Osteocyte (in vitro differentiated cells): Measurements from ENCODE around the gene DDX24. TPM values are rescaled to one million over a fixed set of nuclear protein-coding genes. Genes with fewer than 3 reads are reported as not detected.

Source experiments
- DNase-seq: peaks from one replicate; pipeline ENCODE4 v3.0.0; 2021; ENCODE audit warnings: mixed read lengths; ENCODE audit not compliant: unreplicated experiment; ENCODE audit errors: extremely low spot score
- H3K27ac Mint-ChIP-seq: one replicate; pipeline ENCODE4 v1.8.0; 2021; ENCODE audit warnings: mild to moderate bottlenecking, mixed read lengths; ENCODE audit not compliant: unreplicated experiment
- H3K27me3 Mint-ChIP-seq: one replicate; pipeline ENCODE4 v1.8.0; 2021; ENCODE audit warnings: mixed read lengths; ENCODE audit not compliant: unreplicated experiment
- H3K36me3 Mint-ChIP-seq: one replicate; pipeline ENCODE4 v1.8.0; 2021; ENCODE audit warnings: mixed read lengths; ENCODE audit not compliant: unreplicated experiment
- H3K4me1 Mint-ChIP-seq: one replicate; pipeline ENCODE4 v1.8.0; 2021; ENCODE audit warnings: mixed read lengths; ENCODE audit not compliant: unreplicated experiment
- H3K4me3 Mint-ChIP-seq: one replicate; pipeline ENCODE4 v1.8.0; 2021; ENCODE audit warnings: mild to moderate bottlenecking, moderate library complexity, mixed read lengths; ENCODE audit not compliant: unreplicated experiment
- H3K9me3 Mint-ChIP-seq: one replicate; pipeline ENCODE4 v1.8.0; 2021; ENCODE audit warnings: mixed read lengths; ENCODE audit not compliant: unreplicated experiment
- long read RNA-seq: library from polyadenylated mRNA; unstranded; transcript quantifications from one replicate; pipeline ENCODE4 v2.0.0, GENCODE V29; 2021
- total RNA-seq: library from RNA; stranded (reverse); gene quantifications from 2 replicates; pipeline ENCODE4 v1.2.1, GENCODE V29; 2021
- TF ChIP-seq, protein P1 (sequence below): fragments of 200-600 bp; sonication (generic); IDR thresholded peaks from 2 replicates; pipeline ENCODE4 v1.5.0; 2021; ENCODE audit warnings: antibody characterized with exemption, mild to moderate bottlenecking, moderate library complexity

The DDX24 gene, protein sequence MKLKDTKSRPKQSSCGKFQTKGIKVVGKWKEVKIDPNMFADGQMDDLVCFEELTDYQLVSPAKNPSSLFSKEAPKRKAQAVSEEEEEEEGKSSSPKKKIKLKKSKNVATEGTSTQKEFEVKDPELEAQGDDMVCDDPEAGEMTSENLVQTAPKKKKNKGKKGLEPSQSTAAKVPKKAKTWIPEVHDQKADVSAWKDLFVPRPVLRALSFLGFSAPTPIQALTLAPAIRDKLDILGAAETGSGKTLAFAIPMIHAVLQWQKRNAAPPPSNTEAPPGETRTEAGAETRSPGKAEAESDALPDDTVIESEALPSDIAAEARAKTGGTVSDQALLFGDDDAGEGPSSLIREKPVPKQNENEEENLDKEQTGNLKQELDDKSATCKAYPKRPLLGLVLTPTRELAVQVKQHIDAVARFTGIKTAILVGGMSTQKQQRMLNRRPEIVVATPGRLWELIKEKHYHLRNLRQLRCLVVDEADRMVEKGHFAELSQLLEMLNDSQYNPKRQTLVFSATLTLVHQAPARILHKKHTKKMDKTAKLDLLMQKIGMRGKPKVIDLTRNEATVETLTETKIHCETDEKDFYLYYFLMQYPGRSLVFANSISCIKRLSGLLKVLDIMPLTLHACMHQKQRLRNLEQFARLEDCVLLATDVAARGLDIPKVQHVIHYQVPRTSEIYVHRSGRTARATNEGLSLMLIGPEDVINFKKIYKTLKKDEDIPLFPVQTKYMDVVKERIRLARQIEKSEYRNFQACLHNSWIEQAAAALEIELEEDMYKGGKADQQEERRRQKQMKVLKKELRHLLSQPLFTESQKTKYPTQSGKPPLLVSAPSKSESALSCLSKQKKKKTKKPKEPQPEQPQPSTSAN
- total RNA-seq: 167 and 170 TPM in 2 replicates
- long read RNA-seq, full-length matches to known transcripts: 518 of 592 reads
- long read RNA-seq, partial matches to known transcripts: 65 of 592 reads
- long read RNA-seq, other reads (novel, unspliced or antisense): 9 of 592 reads

DNA sequence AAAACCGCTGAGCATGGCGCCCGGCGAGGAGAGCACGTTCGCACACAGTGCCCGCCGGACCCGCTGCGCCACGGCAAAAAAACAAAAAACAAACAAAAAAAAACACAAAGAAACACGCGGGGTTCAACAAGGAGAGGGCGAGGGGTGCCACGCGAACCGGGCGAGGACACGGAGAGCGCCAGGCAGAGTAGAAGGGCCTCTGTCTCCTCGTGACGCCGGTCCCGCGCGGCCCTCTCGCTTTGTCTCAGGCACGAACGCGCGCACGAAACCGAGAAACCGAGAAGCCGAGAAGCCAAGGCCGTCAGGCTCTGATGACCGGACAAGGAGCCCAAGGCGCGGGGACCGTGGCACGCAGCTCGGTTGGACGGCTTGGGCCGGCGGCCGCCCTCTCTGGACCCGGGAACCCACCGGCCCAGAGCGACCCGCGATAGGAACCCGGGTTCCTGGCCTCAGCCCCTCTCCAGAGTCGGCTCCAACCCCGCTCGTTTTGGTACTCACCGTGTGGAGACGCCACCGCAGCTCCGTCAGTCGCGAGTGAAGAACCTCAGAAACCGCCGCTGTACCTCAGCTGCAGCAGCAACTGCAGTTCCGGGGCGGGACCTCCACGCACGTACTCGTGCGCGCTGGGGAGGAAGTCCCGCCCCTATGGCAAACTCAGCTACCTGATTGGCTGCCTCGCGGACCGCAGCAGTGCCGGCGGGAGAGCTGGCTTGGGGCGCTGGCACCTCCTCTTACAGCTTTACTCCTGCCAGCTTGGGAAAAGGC is at the start of gene DDX24, which contains the start of gene IFI27L1:
Gene DDX24 (minus strand): TSS at position 582 of the 765 bp plus-strand sequence. CDS start 1,460 bp downstream, outside the sequence.
Gene IFI27L1 (plus strand): TSS at position 690 of the 765 bp plus-strand sequence. CDS start 15,628 bp downstream, outside the sequence.
- Mint-ChIP-seq H3K4me1 (peaks cover 42% of the 10 kb centered on the region), H3K9me3 (no peaks in the 10 kb centered on the region), H3K4me3 (peak within 1 kb of the TSS; percentile 100), H3K27me3 (no peaks in the 10 kb centered on the region), H3K36me3 (peaks cover 25% of the 10 kb centered on the region), H3K27ac (peak within 1 kb of the TSS; percentile 99)
- TF ChIP-seq, protein P1, sequence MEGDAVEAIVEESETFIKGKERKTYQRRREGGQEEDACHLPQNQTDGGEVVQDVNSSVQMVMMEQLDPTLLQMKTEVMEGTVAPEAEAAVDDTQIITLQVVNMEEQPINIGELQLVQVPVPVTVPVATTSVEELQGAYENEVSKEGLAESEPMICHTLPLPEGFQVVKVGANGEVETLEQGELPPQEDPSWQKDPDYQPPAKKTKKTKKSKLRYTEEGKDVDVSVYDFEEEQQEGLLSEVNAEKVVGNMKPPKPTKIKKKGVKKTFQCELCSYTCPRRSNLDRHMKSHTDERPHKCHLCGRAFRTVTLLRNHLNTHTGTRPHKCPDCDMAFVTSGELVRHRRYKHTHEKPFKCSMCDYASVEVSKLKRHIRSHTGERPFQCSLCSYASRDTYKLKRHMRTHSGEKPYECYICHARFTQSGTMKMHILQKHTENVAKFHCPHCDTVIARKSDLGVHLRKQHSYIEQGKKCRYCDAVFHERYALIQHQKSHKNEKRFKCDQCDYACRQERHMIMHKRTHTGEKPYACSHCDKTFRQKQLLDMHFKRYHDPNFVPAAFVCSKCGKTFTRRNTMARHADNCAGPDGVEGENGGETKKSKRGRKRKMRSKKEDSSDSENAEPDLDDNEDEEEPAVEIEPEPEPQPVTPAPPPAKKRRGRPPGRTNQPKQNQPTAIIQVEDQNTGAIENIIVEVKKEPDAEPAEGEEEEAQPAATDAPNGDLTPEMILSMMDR: no peak
- peak; percentile 98 for DNase-seq

DNA sequence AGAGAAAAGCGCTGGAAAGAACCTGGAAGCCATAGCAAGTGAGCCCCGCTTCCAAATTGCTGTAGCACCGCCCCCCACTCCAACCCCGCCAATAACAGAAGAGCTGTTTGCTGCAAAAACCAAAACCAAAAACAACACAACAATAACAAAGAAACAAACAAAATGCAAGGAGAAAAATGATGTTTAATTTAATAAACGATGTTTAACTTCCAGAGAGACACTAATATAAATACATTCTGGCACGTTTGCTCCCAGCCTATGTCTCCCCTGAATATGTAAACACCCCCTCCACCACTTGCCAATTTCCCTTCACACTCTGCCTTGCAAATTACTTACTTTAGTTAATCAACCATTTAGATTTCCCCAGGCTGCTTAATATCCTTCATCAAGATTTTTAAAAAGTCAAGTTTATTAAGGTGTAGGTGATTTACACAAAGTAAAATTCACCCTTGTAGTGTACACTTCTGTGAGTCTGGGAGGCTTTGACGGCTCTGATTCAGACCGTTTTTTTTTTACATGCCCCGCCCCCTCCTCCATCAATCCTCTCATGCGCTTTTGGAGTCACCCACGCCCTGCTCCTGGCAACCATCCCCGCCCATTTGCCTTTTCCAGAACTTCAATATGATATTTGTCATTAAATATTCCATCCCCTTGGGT is 48.9 kb upstream of the DDX24 start:
- peak; percentile 44 for DNase-seq
- peak overlapping the region; percentile 47 for H3K27ac Mint-ChIP-seq
- TF ChIP-seq, protein P1: no peak
- H3K36me3 Mint-ChIP-seq: no peaks in the 10 kb centered on the region
- H3K4me3 Mint-ChIP-seq: peak overlapping the region; percentile 79
- peaks cover 17% of the 10 kb centered on the region for H3K4me1 Mint-ChIP-seq
- peaks cover 22% of the 10 kb centered on the region for H3K27me3 Mint-ChIP-seq
- no peaks in the 10 kb centered on the region for H3K9me3 Mint-ChIP-seq

DNA sequence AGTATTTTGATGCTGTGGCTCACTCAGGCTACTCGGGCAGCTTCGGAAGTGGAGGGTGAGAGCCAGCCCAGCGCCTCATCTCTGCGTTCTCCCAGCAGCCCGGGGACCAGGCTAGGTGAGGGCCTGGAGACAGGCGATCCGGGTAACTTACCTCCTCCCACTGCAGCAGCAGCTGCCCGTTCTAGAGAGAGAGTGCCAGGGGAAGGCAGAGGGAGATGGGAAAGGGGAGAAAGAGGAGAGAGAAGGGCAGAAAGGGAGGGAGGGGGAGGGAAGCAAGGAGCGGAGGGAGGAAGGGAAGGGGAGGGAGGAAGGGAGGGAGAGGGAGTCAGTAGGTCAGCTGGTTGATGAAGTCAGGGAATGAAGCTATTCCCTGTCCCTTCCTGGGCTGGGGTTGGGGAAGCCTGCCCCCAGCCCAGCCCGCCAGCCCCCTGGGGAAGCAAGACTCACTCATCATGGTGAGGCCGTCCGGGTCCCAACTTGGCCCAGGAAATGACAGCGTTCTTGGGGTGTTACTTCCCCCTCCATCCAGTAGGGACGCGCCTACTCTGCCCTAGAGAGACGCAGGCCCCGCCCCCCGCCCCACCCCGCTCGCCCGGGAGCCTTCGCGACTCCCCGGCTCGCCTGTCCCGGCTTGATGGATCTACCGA is 48.2 kb upstream of the DDX24 start, which contains the start of gene IFI27L2:
Gene IFI27L2 (minus strand): TSS at position 494 of the 647 bp plus-strand sequence. CDS start 40 bp downstream, at position 454.
- H3K4me3 Mint-ChIP-seq: peak within 1 kb of the TSS; percentile 79
- H3K27me3 Mint-ChIP-seq: peaks cover 15% of the 10 kb centered on the region
- peak; percentile 84 for DNase-seq
- peak within 1 kb of the TSS; percentile 47 for H3K27ac Mint-ChIP-seq
- peaks cover 17% of the 10 kb centered on the region for H3K4me1 Mint-ChIP-seq
- no peaks in the 10 kb centered on the region for H3K36me3 Mint-ChIP-seq
- TF ChIP-seq, protein P1: peak; percentile 42
- no peaks in the 10 kb centered on the region for H3K9me3 Mint-ChIP-seq

DNA sequence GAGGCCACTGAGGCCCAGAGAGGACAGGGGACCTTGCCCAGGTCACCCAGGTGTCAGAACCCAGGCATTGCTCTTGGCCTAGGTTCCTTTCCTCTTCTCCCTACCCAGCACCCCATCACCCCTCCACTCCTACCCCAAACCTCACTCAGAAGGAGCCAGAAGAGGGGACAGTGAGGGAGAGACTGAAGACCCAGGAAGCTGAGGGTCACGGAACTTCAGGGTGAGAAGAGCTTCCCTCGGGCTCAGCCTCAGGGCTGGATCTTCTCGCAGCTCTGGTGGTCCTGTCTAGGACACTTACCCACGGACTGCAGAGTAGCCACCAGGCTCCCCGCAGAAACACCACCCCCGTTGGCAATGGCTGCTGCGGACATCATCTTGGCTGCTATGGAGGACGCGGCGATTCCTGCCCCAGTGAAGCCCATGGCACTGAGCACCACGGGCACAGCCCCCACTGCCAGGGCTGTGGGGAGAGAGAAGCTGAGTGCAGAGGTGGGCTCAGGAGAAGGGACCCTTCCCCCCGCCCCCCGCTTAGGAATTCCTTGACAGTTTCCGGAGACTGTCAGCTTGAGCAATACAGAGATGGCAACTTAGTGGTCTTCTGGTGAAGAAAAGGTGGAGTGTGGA is 47.3 kb upstream of the DDX24 start:
- TF ChIP-seq, protein P1: no peak
- peak; percentile 73 for DNase-seq
- peak overlapping the region; percentile 5 for H3K27ac Mint-ChIP-seq
- peaks cover 6% of the 10 kb centered on the region for H3K27me3 Mint-ChIP-seq
- H3K4me3 Mint-ChIP-seq: peak overlapping the region; percentile 79
- no peaks in the 10 kb centered on the region for H3K36me3 Mint-ChIP-seq
- H3K4me1 Mint-ChIP-seq: peaks cover 17% of the 10 kb centered on the region
- H3K9me3 Mint-ChIP-seq: no peaks in the 10 kb centered on the region
